ENCODE data around the gene TSC22D1.

DNA sequence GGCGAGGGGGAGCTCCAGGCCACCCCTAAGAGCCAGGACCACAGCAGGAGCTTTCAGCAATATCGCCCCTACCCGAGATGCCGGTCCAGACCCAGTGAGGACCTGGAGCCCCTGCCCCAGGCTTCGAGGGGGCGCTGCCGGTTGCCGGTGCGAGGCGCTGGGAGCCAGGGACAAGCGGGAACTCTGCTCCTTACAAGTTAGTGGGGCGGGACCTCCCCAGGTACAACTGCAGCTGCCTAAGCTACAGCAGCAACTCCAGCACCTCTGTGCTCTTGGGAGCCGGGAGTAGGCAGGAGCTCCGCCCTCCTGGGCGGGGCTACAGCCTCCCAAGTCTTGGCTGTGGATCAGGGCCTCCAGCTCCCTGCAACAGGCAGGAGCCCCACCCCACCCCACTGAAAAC is 15.2 kb upstream of the TSC22D1 start:
- TF ChIP-seq CTCF (IDR thresholded peaks at IDR 0.05) (no peak), POLR2A (IDR thresholded peaks at IDR 0.05) (no peak)

Data from lower leg skin (tissue), 3 donors.